ENCODE results near the gene NSMCE1.

Gene NSMCE1

GRCh38 chr16:27246439-27246838, 22.1 kb downstream of the NSMCE1 start:
- TF ChIP-seq CTCF (IDR thresholded peaks at IDR 0.05): no peak
- Histone ChIP-seq H3K4me3 (no peak overlapping the region), H3K27me3 (no peaks in the 10 kb centered on the region), H3K27ac (peak overlapping the region; percentile 78 to 80), H3K4me1 (peaks cover 0 to 54% (median 40%) of the 10 kb centered on the region in 4 donors), H3K9me3 (no peaks in the 10 kb centered on the region), H3K36me3 (no peaks in the 10 kb centered on the region)
- intact Hi-C loops (cut with DNase I; ENCODE audit: low total_unique reads): loop anchor here (5.0 kb wide), 1 partner anchor 71 kb away; no protein-coding TSS in a partner anchor
- DNase-seq: no peak

- H3K4me1 ChIP-seq: peaks cover 0 to 63% (median 49%) of the 10 kb centered on the region in 4 donors
These were observed 23.0 kb downstream of the NSMCE1 start for GRCh38 chr16:27245276-27246172.

GRCh38 chr16:27244363-27244755, 24.2 kb downstream of the NSMCE1 start:
- Histone ChIP-seq H3K27me3 (no peaks in the 10 kb centered on the region), H3K36me3 (no peaks in the 10 kb centered on the region), H3K4me3 (no peak overlapping the region), H3K27ac (peak overlapping the region; percentile 78 to 80), H3K4me1 (peaks cover 0 to 68% (median 53%) of the 10 kb centered on the region in 4 donors), H3K9me3 (no peaks in the 10 kb centered on the region)
- peak in 1 of 2 donors; percentile 61 for DNase-seq
- TF ChIP-seq CTCF (IDR thresholded peaks at IDR 0.05): no peak
- intact Hi-C loops (cut with DNase I; ENCODE audit: low total_unique reads): loop anchor here (5.0 kb wide), 1 partner anchor 83 kb away; no protein-coding TSS in a partner anchor

More at GRCh38 chr16:27245276-27246172, 23.0 kb downstream of the NSMCE1 start:
- Histone ChIP-seq H3K36me3 (no peaks in the 10 kb centered on the region), H3K27ac (peak overlapping the region; percentile 78 to 80), H3K27me3 (no peaks in the 10 kb centered on the region), H3K9me3 (no peaks in the 10 kb centered on the region), H3K4me3 (no peak overlapping the region)
- peak; percentile 71 to 89 for DNase-seq
- TF ChIP-seq CTCF (IDR thresholded peaks at IDR 0.05): no peak
- intact Hi-C loops (cut with DNase I; ENCODE audit: low total_unique reads): loop anchor here (5.0 kb wide), 1 partner anchor 72 kb away; no protein-coding TSS in a partner anchor

GRCh38 chr16:27243725-27244362, 24.7 kb downstream of the NSMCE1 start:
- H3K4me1 ChIP-seq: peaks cover 0 to 68% (median 53%) of the 10 kb centered on the region in 4 donors
- H3K36me3 ChIP-seq: no peaks in the 10 kb centered on the region
- H3K4me3 ChIP-seq: no peak overlapping the region
- H3K27ac ChIP-seq: peak overlapping the region; percentile 78 to 80
- no peaks in the 10 kb centered on the region for H3K27me3 ChIP-seq
- no peaks in the 10 kb centered on the region for H3K9me3 ChIP-seq
- TF ChIP-seq CTCF (IDR thresholded peaks at IDR 0.05): no peak
- intact Hi-C loops (cut with DNase I; ENCODE audit: low total_unique reads): loop anchor here (5.0 kb wide), 1 partner anchor 83 kb away; no protein-coding TSS in a partner anchor
- peak in 1 of 2 donors; percentile 55 for DNase-seq

GRCh38 chr16:27242868-27243590, 25.5 kb downstream of the NSMCE1 start:
- Histone ChIP-seq H3K4me3 (peak overlapping the region; percentile 34 to 42), H3K36me3 (no peaks in the 10 kb centered on the region), H3K27ac (peak overlapping the region; percentile 78 to 80), H3K9me3 (no peaks in the 10 kb centered on the region), H3K4me1 (peaks cover 0 to 71% (median 53%) of the 10 kb centered on the region in 4 donors), H3K27me3 (no peaks in the 10 kb centered on the region)
- intact Hi-C loops (cut with DNase I; ENCODE audit: low total_unique reads): loop anchor here (5.0 kb wide), 1 partner anchor 84 kb away; no protein-coding TSS in a partner anchor
- TF ChIP-seq CTCF (IDR thresholded peaks at IDR 0.05): no peak
- peak; percentile 72 to 82 for DNase-seq

Data from tibial artery (tissue), 4 donors.